Measurements from ENCODE around the gene KPNB1.

Gene KPNB1

DNA sequence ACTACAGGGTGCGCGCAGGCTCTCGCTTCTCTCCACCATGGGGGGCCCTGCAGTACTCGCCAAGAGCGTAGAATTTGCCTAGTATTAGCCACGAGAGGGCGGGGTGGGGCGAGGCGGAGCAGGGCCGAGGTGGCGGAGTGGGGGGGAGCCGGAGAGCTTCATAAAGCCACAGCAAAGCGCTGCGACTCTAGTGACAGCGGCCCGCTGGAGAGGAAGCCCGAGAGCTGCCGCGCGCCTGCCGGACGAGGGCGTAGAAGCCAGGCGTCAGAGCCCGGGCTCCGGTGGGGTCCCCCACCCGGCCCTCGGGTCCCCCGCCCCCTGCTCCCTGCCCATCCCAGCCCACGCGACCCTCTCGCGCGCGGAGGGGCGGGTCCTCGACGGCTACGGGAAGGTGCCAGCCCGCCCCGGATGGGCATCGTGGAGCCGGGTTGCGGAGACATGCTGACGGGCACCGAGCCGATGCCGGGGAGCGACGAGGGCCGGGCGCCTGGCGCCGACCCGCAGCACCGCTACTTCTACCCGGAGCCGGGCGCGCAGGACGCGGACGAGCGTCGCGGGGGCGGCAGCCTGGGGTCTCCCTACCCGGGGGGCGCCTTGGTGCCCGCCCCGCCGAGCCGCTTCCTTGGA is 83.4 kb downstream of the KPNB1 start, which contains the start of gene TBX21:
Gene TBX21, plus strand, starts transcription at position 190 of the 627 bp plus-strand sequence. Its CDS starts 219 bp downstream, at position 409.
- peak; percentile 62 for DNase-seq

DNA sequence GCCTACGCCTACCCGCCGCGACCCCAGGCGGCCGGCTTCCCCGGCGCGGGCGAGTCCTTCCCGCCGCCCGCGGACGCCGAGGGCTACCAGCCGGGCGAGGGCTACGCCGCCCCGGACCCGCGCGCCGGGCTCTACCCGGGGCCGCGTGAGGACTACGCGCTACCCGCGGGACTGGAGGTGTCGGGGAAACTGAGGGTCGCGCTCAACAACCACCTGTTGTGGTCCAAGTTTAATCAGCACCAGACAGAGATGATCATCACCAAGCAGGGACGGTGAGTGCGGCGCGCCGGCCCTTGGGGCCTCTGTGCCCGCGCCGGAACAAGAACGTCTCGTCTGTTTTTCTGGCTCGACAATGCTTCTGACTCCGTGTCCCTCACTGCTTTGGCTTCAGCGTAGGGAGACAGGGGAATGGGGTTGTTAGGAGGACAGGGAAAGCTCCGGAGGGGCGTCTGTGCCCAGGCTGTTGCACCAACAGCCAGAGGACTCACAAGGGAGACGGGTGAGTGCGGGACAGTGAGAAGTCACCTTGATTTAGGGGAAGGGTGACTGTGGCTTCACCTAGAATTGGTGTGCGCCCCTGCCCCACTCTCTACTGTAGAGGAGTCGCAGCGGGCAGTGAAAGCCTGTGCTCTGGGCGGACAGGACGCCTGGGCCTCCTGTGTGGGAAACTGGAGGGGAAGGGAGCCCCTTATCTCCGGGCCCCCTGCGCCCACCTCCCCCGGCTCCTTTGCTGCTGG is 84.1 kb downstream of the KPNB1 start:
- DNase-seq, result no peak

DNA sequence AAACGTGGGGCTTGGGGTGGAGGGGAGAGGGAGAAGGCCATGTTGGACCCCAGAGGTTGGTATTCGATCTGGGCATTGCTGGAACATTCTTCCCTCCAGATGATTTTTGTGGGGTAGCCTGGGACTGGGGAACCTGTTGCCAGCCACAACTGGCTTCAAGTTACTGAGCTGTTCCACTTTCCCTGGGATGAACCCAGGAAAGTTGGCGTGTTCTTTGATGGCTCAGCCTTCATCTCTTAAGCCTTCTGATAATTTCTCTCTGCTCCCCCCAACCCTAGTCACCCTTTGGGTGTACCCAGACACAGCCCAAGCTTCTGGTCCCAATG is 85.4 kb downstream of the KPNB1 start:
- no peak for DNase-seq
